ENCODE measurements around the gene HPS4. TPM values are rescaled to one million over a fixed set of nuclear protein-coding genes. Genes with fewer than 3 reads are reported as not detected.

Gene HPS4
- total RNA-seq, 1 experiment from 2014 or later, result 35.4 TPM

- Histone ChIP-seq H3K27me3 (ENCODE audit: insufficient read depth, low read length) (no peaks in the 10 kb centered on the region), H3K4me1 (ENCODE audit: control insufficient read depth in 1 of 2, insufficient read depth in 2 of 2, low read length in 2 of 2) (no peaks in the 10 kb centered on the region), H3K9me2 (ENCODE audit: insufficient read depth) (no peaks in the 10 kb centered on the region), H3K27ac (ENCODE audit: low read depth, low read length) (no peak overlapping the region), H3K4me2 (ENCODE audit: low read length) (no peak overlapping the region), H4K20me1 (ENCODE audit: insufficient read depth) (no peaks in the 10 kb centered on the region), H3K79me2 (ENCODE audit: insufficient read depth, low read length) (no peaks in the 10 kb centered on the region), H3K9ac (ENCODE audit: low read length) (no peak overlapping the region), H3K9me3 (ENCODE audit: control insufficient read depth in 1 of 2, insufficient read depth in 1 of 2, low read depth in 1 of 2, low read length in 2 of 2) (no peaks in the 10 kb centered on the region), H3K36me3 (ENCODE audit: control insufficient read depth in 1 of 2, insufficient read depth in 2 of 2, low read length in 2 of 2) (peaks cover 0 to 4% of the 10 kb centered on the region in 2 experiments; a peak in 2 of 4 replicates), H2AFZ (ENCODE audit: low read depth, low read length, poor library complexity, severe bottlenecking) (no peak overlapping the region), H3K4me3 (replicated peaks in 1 of 2; ENCODE audit: low read depth in 1 of 2, low read length in 2 of 2) (no peak overlapping the region)
- ATAC-seq, result no peak
- intact Hi-C loops (cut with micrococcal nuclease), result no loop called here
- ChIA-PET CTCF (no interaction called here), RAD21 (ENCODE audit: low non-redundant PET in 1 of 2, low total read pairs in 2 of 2, uncharacterized antibody in 2 of 2, unreplicated experiment in 2 of 2) (no interaction called here), POLR2A (no interaction called here)
- DNase-seq (ENCODE audit: low read depth, low spot score), result no peak
- no TSS peak for BruUV-seq (replicated peaks)
- TF ChIP-seq ATF3 (IDR thresholded peaks at IDR 0.05) (no peak), YY1 (IDR thresholded peaks at IDR 0.05; ENCODE audit: extremely low read depth, insufficient replicate concordance, low read depth, low read length) (no peak), ZFX (IDR thresholded peaks at IDR 0.05) (no peak), CEBPB (IDR thresholded peaks at IDR 0.05; ENCODE audit: low read depth) (no peak), CTCF (IDR thresholded peaks at IDR 0.05 in 2 of 3, conservative IDR thresholded peaks at IDR 0.05 in 1 of 3; ENCODE audit: borderline replicate concordance in 1 of 3, insufficient read depth in 1 of 3, low read depth in 2 of 3, low read length in 2 of 3) (no peak), SRF (IDR thresholded peaks at IDR 0.05; ENCODE audit: low read depth) (no peak), RAD21 (IDR thresholded peaks at IDR 0.05; ENCODE audit: low read depth) (no peak), EZH2 (IDR thresholded peaks at IDR 0.05) (no peak)
Observed at GRCh38 chr22:26527167-26527566, 43.6 kb upstream of the HPS4 start.
